ENCODE results near the gene KDM3A. TPM values are rescaled to one million over a fixed set of nuclear protein-coding genes. Genes with fewer than 3 reads are reported as not detected.

The KDM3A gene
- total and polyA plus RNA-seq, 3 donors from 2014 or later: 88.8 to 126 (median 106) TPM

- Histone ChIP-seq H3K4me1 (no peaks in the 10 kb centered on the region), H3K27me3 (no peaks in the 10 kb centered on the region), H3K27ac (no peak overlapping the region), H3K9me3 (no peaks in the 10 kb centered on the region), H3K36me3 (ENCODE audit: low read depth, missing control alignments) (no peaks in the 10 kb centered on the region), H3K4me3 (no peak overlapping the region)
- 93 to 95% methylated on average over 3 of the region's 3 CpGs for WGBS, 2 donors
- no peak for TF ChIP-seq POLR2A (IDR thresholded peaks at IDR 0.05)
- TF ChIP-seq, protein P1, sequence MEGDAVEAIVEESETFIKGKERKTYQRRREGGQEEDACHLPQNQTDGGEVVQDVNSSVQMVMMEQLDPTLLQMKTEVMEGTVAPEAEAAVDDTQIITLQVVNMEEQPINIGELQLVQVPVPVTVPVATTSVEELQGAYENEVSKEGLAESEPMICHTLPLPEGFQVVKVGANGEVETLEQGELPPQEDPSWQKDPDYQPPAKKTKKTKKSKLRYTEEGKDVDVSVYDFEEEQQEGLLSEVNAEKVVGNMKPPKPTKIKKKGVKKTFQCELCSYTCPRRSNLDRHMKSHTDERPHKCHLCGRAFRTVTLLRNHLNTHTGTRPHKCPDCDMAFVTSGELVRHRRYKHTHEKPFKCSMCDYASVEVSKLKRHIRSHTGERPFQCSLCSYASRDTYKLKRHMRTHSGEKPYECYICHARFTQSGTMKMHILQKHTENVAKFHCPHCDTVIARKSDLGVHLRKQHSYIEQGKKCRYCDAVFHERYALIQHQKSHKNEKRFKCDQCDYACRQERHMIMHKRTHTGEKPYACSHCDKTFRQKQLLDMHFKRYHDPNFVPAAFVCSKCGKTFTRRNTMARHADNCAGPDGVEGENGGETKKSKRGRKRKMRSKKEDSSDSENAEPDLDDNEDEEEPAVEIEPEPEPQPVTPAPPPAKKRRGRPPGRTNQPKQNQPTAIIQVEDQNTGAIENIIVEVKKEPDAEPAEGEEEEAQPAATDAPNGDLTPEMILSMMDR (IDR thresholded peaks at IDR 0.05): no peak
- intact Hi-C loops (cut with DNase I; ENCODE audit: low total_unique reads): no loop called here
- DNase-seq: no peak
These were observed 20.0 kb downstream of the KDM3A start for GRCh38 chr2:86461042-86461743.

- no peak overlapping the region for H3K27ac ChIP-seq
These were observed 23.5 kb downstream of the KDM3A start for GRCh38 chr2:86464652-86465051.

GRCh38 chr2:86466306-86466705 lies 25.1 kb downstream of the KDM3A start:
- Histone ChIP-seq H3K27me3 (no peaks in the 10 kb centered on the region), H3K36me3 (ENCODE audit: low read depth, missing control alignments) (no peaks in the 10 kb centered on the region), H3K9me3 (no peaks in the 10 kb centered on the region), H3K4me3 (no peak overlapping the region), H3K4me1 (no peaks in the 10 kb centered on the region), H3K27ac (no peak overlapping the region)
- no peak for DNase-seq
- TF ChIP-seq, protein P1 (IDR thresholded peaks at IDR 0.05): no peak
- no peak for TF ChIP-seq POLR2A (IDR thresholded peaks at IDR 0.05)
- WGBS, 2 donors: 100% methylated on average over 1 of the region's 1 CpG
- intact Hi-C loops (cut with DNase I; ENCODE audit: low total_unique reads): no loop called here

More at GRCh38 chr2:86464652-86465051, 23.5 kb downstream of the KDM3A start:
- DNase-seq: peak; percentile 41
- no peak for TF ChIP-seq POLR2A (IDR thresholded peaks at IDR 0.05)
- TF ChIP-seq, protein P1 (IDR thresholded peaks at IDR 0.05): no peak
- H3K9me3 ChIP-seq: no peaks in the 10 kb centered on the region
- H3K27me3 ChIP-seq: no peaks in the 10 kb centered on the region
- H3K36me3 ChIP-seq (ENCODE audit: low read depth, missing control alignments): no peaks in the 10 kb centered on the region
- 74 to 76% methylated on average over 3 of the region's 3 CpGs for WGBS, 2 donors
- no peak overlapping the region for H3K4me3 ChIP-seq
- H3K4me1 ChIP-seq: no peaks in the 10 kb centered on the region
- intact Hi-C loops (cut with DNase I; ENCODE audit: low total_unique reads): no loop called here

DNA sequence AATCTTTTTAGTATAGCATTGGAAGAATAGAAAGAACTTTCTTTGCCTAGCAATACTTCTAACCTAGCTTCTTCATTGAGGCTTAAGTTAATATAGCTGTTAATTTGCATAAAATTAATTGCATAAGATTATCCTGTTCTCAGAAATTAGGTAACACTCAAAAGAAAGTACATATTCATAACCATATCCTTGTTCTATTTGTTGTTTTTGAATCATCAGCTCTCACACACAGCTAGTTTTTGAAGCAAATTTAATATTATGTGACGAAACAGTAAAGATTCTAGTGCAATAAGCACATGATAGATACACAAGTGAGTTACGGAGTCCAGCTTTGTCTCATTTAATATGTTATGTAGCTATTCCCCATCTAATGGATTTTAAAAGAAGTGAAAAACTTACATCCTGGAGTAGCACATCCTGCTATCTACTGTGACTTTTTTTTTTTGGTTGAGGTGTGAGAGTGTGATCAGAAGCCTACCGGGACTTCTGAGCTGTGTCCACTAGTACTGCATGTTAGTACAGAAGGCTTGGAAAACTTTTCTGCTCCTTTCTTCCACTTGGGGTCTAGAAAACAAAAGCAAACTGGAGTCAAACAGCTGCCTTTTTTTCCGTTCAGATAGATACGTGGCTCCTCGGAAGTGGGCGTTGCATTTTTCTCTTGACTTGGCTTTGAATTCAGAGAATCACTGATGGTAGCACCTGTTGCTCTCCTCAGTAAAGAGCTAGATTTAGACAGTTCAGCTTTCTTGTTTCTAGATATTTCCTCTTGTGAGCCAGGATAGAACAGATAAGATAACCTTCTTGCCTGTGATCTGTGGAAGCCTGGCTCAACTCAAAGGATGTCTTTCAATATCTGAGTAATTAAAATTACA lies 27.2 kb downstream of the KDM3A start:
- H3K9me3 ChIP-seq: no peaks in the 10 kb centered on the region
- TF ChIP-seq, protein P1 (IDR thresholded peaks at IDR 0.05): no peak
- no peak for TF ChIP-seq POLR2A (IDR thresholded peaks at IDR 0.05)
- no peaks in the 10 kb centered on the region for H3K36me3 ChIP-seq (ENCODE audit: low read depth, missing control alignments)
- no peak for DNase-seq
- no peaks in the 10 kb centered on the region for H3K27me3 ChIP-seq
- intact Hi-C loops (cut with DNase I; ENCODE audit: low total_unique reads): no loop called here
- H3K4me1 ChIP-seq: no peaks in the 10 kb centered on the region
- H3K27ac ChIP-seq: no peak overlapping the region
- H3K4me3 ChIP-seq: no peak overlapping the region
- WGBS, 2 donors: 65 to 70% methylated on average over 7 of the region's 7 CpGs
